GM23338 (cell line): ENCODE data around the gene CAPN8.

Experiments
- EZH2 ChIP-seq: fragments of 200-600 bp; sonication (generic); IDR thresholded peaks from one replicate; pipeline ENCODE4 v1.8.0; 2017; ENCODE audit warnings: antibody characterized with exemption, mild to moderate bottlenecking, low read depth; ENCODE audit not compliant: unreplicated experiment
- EZH2phosphoT487 ChIP-seq: fragments of 200-600 bp; sonication (generic); IDR thresholded peaks from one replicate; pipeline ENCODE4 v1.8.1; 2018; ENCODE audit warnings: antibody characterized with exemption; ENCODE audit not compliant: unreplicated experiment
- POLR2AphosphoS5 ChIP-seq: IDR thresholded peaks from 2 replicates; pipeline ENCODE4 v1.6.1; 2016; ENCODE audit warnings: antibody characterized with exemption, low read depth
- ZNF462 ChIP-seq: fragments of 250-450 bp; sonication (Bioruptor Pico); IDR thresholded peaks from 2 replicates; pipeline ENCODE4 v1.5.0; 2020; ENCODE audit warnings: mild to moderate bottlenecking, moderate library complexity
- TF ChIP-seq, protein P1 (sequence below), 2 experiments: fragments of 200-600 bp in 1 of 2; sonication (generic) in 1 of 2; conservative IDR thresholded peaks; 2 replicates each; pipeline versions ENCODE4 v1.5.1 to v1.6.1; 2016 to 2017; ENCODE audit warnings: antibody characterized with exemption in 2 of 2, low read depth in 2 of 2, mild to moderate bottlenecking in 2 of 2, moderate library complexity in 1 of 2
- TF ChIP-seq, protein P2 (sequence below): IDR thresholded peaks from one replicate; pipeline ENCODE4 v1.6.1; 2018; ENCODE audit warnings: antibody characterized with exemption; ENCODE audit not compliant: unreplicated experiment

GRCh38 chr1:223652436-223652941 is 13.0 kb downstream of the CAPN8 start:
- TF ChIP-seq EZH2 (no peak), POLR2AphosphoS5 (no peak), ZNF462 (no peak), EZH2phosphoT487 (no peak)
- TF ChIP-seq, protein P1, sequence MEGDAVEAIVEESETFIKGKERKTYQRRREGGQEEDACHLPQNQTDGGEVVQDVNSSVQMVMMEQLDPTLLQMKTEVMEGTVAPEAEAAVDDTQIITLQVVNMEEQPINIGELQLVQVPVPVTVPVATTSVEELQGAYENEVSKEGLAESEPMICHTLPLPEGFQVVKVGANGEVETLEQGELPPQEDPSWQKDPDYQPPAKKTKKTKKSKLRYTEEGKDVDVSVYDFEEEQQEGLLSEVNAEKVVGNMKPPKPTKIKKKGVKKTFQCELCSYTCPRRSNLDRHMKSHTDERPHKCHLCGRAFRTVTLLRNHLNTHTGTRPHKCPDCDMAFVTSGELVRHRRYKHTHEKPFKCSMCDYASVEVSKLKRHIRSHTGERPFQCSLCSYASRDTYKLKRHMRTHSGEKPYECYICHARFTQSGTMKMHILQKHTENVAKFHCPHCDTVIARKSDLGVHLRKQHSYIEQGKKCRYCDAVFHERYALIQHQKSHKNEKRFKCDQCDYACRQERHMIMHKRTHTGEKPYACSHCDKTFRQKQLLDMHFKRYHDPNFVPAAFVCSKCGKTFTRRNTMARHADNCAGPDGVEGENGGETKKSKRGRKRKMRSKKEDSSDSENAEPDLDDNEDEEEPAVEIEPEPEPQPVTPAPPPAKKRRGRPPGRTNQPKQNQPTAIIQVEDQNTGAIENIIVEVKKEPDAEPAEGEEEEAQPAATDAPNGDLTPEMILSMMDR (conservative IDR thresholded peaks at IDR 0.05; ENCODE audit: low read depth in 2 of 2): no peak
- TF ChIP-seq, protein P2, sequence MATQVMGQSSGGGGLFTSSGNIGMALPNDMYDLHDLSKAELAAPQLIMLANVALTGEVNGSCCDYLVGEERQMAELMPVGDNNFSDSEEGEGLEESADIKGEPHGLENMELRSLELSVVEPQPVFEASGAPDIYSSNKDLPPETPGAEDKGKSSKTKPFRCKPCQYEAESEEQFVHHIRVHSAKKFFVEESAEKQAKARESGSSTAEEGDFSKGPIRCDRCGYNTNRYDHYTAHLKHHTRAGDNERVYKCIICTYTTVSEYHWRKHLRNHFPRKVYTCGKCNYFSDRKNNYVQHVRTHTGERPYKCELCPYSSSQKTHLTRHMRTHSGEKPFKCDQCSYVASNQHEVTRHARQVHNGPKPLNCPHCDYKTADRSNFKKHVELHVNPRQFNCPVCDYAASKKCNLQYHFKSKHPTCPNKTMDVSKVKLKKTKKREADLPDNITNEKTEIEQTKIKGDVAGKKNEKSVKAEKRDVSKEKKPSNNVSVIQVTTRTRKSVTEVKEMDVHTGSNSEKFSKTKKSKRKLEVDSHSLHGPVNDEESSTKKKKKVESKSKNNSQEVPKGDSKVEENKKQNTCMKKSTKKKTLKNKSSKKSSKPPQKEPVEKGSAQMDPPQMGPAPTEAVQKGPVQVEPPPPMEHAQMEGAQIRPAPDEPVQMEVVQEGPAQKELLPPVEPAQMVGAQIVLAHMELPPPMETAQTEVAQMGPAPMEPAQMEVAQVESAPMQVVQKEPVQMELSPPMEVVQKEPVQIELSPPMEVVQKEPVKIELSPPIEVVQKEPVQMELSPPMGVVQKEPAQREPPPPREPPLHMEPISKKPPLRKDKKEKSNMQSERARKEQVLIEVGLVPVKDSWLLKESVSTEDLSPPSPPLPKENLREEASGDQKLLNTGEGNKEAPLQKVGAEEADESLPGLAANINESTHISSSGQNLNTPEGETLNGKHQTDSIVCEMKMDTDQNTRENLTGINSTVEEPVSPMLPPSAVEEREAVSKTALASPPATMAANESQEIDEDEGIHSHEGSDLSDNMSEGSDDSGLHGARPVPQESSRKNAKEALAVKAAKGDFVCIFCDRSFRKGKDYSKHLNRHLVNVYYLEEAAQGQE: no peak
